ENCODE data around the gene PRSS3. TPM values are rescaled to one million over a fixed set of nuclear protein-coding genes. Genes with fewer than 3 reads are reported as not detected.
"Not testable (repeated sequence)": the region's sequence is repeated elsewhere in the genome, so short reads cannot be mapped to it uniquely, and the experiment has no call there.

PRSS3 gene
- total RNA-seq, 1 donor from 2014 or later: not detected

GRCh38 chr9:33795819-33796218 lies 458 bp downstream of the PRSS3 start:
- no peaks in the 10 kb centered on the region for H3K4me1 Mint-ChIP-seq
- no peak overlapping the region for H3K27ac Mint-ChIP-seq (ENCODE audit: unreplicated experiment)
- H3K36me3 Mint-ChIP-seq (ENCODE audit: low read depth): no peaks in the 10 kb centered on the region
- peaks cover 2% of the 10 kb centered on the region for H3K9me3 Mint-ChIP-seq
- TF ChIP-seq CTCF (conservative IDR thresholded peaks at IDR 0.05): no peak
- DNase-seq (ENCODE audit: low read depth, low spot score): no peak
- H3K27me3 Mint-ChIP-seq (ENCODE audit: low read depth): peaks cover 10% of the 10 kb centered on the region
- H3K4me3 Mint-ChIP-seq: no peak overlapping the region

GRCh38 chr9:33796679-33797078 lies 1.3 kb downstream of the PRSS3 start:
- not testable (repeated sequence) for DNase-seq (ENCODE audit: low read depth, low spot score); H3K4me1 Mint-ChIP-seq; H3K9me3 Mint-ChIP-seq; H3K36me3 Mint-ChIP-seq (ENCODE audit: low read depth); H3K4me3 Mint-ChIP-seq; H3K27ac Mint-ChIP-seq (ENCODE audit: unreplicated experiment); H3K27me3 Mint-ChIP-seq (ENCODE audit: low read depth)

- DNase-seq (ENCODE audit: low read depth, low spot score): no peak
- no peaks in the 10 kb centered on the region for H3K36me3 Mint-ChIP-seq (ENCODE audit: low read depth)
- H3K27me3 Mint-ChIP-seq (ENCODE audit: low read depth): peaks cover 10% of the 10 kb centered on the region
- no peaks in the 10 kb centered on the region for H3K4me1 Mint-ChIP-seq
- no peak overlapping the region for H3K27ac Mint-ChIP-seq (ENCODE audit: unreplicated experiment)
- H3K9me3 Mint-ChIP-seq: peaks cover 2% of the 10 kb centered on the region
- H3K4me3 Mint-ChIP-seq: no peak overlapping the region
- TF ChIP-seq CTCF (conservative IDR thresholded peaks at IDR 0.05): no peak
These were observed 2.5 kb downstream of the PRSS3 start for GRCh38 chr9:33797837-33798236.

- TF ChIP-seq CTCF (conservative IDR thresholded peaks at IDR 0.05): no peak
- no peak for DNase-seq (ENCODE audit: low read depth, low spot score)
- Mint-ChIP-seq H3K36me3 (ENCODE audit: low read depth) (no peaks in the 10 kb centered on the region), H3K27me3 (ENCODE audit: low read depth) (peaks cover 14% of the 10 kb centered on the region), H3K4me1 (no peaks in the 10 kb centered on the region), H3K9me3 (peaks cover 2% of the 10 kb centered on the region), H3K4me3 (no peak overlapping the region), H3K27ac (ENCODE audit: unreplicated experiment) (no peak overlapping the region)
These were observed 3.2 kb downstream of the PRSS3 start for GRCh38 chr9:33798545-33798944.

- TF ChIP-seq CTCF (conservative IDR thresholded peaks at IDR 0.05): no peak
- no peaks in the 10 kb centered on the region for H3K36me3 Mint-ChIP-seq (ENCODE audit: low read depth)
- peaks cover 14% of the 10 kb centered on the region for H3K27me3 Mint-ChIP-seq (ENCODE audit: low read depth)
- no peak overlapping the region for H3K27ac Mint-ChIP-seq (ENCODE audit: unreplicated experiment)
- no peak overlapping the region for H3K4me3 Mint-ChIP-seq
- peaks cover 2% of the 10 kb centered on the region for H3K9me3 Mint-ChIP-seq
- no peaks in the 10 kb centered on the region for H3K4me1 Mint-ChIP-seq
- no peak for DNase-seq (ENCODE audit: low read depth, low spot score)
These were observed 4.8 kb downstream of the PRSS3 start for GRCh38 chr9:33799928-33800704.

GRCh38 chr9:33800886-33801285 lies 5.5 kb downstream of the PRSS3 start:
- H3K27me3 Mint-ChIP-seq (ENCODE audit: low read depth): peaks cover 14% of the 10 kb centered on the region
- peaks cover 2% of the 10 kb centered on the region for H3K9me3 Mint-ChIP-seq
- DNase-seq (ENCODE audit: low read depth, low spot score): no peak
- TF ChIP-seq CTCF (conservative IDR thresholded peaks at IDR 0.05): no peak
- H3K36me3 Mint-ChIP-seq (ENCODE audit: low read depth): no peaks in the 10 kb centered on the region
- no peaks in the 10 kb centered on the region for H3K4me1 Mint-ChIP-seq
- H3K27ac Mint-ChIP-seq (ENCODE audit: unreplicated experiment): no peak overlapping the region
- no peak overlapping the region for H3K4me3 Mint-ChIP-seq

- H3K4me1 Mint-ChIP-seq; H3K36me3 Mint-ChIP-seq (ENCODE audit: low read depth); H3K4me3 Mint-ChIP-seq; H3K9me3 Mint-ChIP-seq; DNase-seq (ENCODE audit: low read depth, low spot score); H3K27ac Mint-ChIP-seq (ENCODE audit: unreplicated experiment): not testable (repeated sequence)
- peaks cover 14% of the 10 kb centered on the region for H3K27me3 Mint-ChIP-seq (ENCODE audit: low read depth)
These were observed 6.7 kb downstream of the PRSS3 start for GRCh38 chr9:33801943-33802500.

- H3K4me3 Mint-ChIP-seq; H3K27me3 Mint-ChIP-seq (ENCODE audit: low read depth); H3K36me3 Mint-ChIP-seq (ENCODE audit: low read depth); H3K27ac Mint-ChIP-seq (ENCODE audit: unreplicated experiment); H3K9me3 Mint-ChIP-seq; DNase-seq (ENCODE audit: low read depth, low spot score); H3K4me1 Mint-ChIP-seq: not testable (repeated sequence)
These were observed 8.8 kb downstream of the PRSS3 start for GRCh38 chr9:33804196-33804595.

GRCh38 chr9:33807156-33807555 lies 11.8 kb downstream of the PRSS3 start:
- H3K27me3 Mint-ChIP-seq (ENCODE audit: low read depth); H3K4me1 Mint-ChIP-seq; H3K9me3 Mint-ChIP-seq; H3K36me3 Mint-ChIP-seq (ENCODE audit: low read depth); DNase-seq (ENCODE audit: low read depth, low spot score); H3K4me3 Mint-ChIP-seq; H3K27ac Mint-ChIP-seq (ENCODE audit: unreplicated experiment): not testable (repeated sequence)
